NCI-H146 treated with DMSO at 0.1 percent for 48 hours (cell line): ENCODE results near the gene PITX3.

Experiments
- DNase-seq: peaks from one replicate; lab custom pipeline; 2025; ENCODE audit not compliant: unreplicated experiment; lab: John Stamatoyannopoulos, UW

Gene PITX3

DNA sequence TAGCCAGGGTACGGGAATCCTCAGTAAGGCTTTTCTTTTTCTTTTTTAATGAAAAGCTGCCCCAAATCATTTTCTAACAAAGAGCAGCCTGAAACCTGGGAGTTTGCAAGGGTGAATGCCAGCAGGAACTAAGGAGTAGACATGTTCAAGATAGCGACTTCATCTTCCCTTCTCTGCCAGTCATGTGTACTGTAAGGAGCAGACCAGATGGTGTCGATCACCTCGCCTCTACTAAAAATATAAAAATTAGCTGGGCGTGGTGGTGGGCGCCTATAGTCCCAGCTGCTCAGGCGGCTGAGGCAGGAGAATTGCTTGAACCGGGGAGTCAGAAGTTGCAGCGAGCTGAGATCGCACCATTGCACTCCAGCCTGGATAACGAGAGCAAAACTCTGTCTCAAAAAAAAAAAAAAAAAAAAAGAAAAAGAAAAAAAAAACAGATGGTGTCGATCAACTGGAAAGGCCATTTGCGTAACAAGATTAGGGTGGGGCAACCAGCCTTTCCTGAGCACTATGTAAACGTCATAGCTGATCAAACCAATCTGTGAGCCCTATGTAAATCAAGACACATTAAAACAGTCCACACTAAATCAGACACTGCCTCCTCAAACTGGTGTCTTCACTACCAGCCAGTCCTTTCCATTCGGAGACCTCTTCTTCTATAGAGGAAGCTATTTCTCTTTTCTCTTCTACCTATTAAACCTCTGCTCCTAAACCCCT lies 55.3 kb downstream of the PITX3 start:
- no peak for DNase-seq

DNA sequence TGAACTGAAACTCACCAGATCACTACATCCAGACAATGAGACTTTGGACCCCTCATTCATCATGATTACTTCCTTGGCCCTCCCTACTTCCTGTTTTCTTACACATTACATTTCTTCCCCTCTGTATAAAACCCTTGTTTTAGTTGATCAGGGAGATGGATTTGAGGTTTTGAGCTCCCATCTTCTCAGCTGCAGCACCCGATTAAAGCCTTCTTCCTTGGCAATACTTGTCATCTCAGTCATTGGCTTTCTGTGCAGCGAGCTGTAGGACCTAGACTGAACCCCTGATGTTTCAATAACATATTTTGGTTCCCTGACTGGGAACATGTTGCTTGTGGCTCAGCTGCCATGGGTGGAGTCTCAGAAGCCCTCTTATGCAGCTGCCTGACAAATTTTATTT lies 56.0 kb downstream of the PITX3 start:
- DNase-seq: no peak

- no peak for DNase-seq
These were observed 56.7 kb downstream of the PITX3 start for GRCh38 chr10:102184606-102185005.
